Esophagus squamous epithelium (tissue), 5 donors: ENCODE measurements around the gene IGFBP5. TPM values are rescaled to one million over a fixed set of nuclear protein-coding genes. Genes with fewer than 3 reads are reported as not detected.

ENCODE experiments used
- DNase-seq: peaks from one replicate; lab custom pipeline; 2025; lab: John Stamatoyannopoulos, UW
- H3K27ac ChIP-seq, 4 donors: fragments of 200-600 bp; sonication (generic); one replicate each; pipeline ENCODE4 v1.5.1; 2016 to 2019; ENCODE audit warnings: mild to moderate bottlenecking in 1 of 4
- H3K27me3 ChIP-seq, 4 donors: fragments of 200-600 bp; sonication (generic); 1 replicate in 3 of 4; 2 replicates in 1 of 4; pipeline versions ENCODE4 v1.5.1 to v1.6.0; 2017 to 2021; ENCODE audit warnings: antibody characterized with exemption in 1 of 4
- H3K36me3 ChIP-seq, 3 donors: fragments of 200-600 bp; sonication (generic); one replicate each; pipeline ENCODE4 v1.5.1; 2016 to 2019
- H3K4me1 ChIP-seq, 3 donors: fragments of 200-600 bp; sonication (generic); one replicate each; pipeline ENCODE4 v1.5.1; 2017 to 2019
- H3K4me3 ChIP-seq, 4 donors: fragments of 200-600 bp; sonication (generic); 1 replicate in 3 of 4; 2 replicates in 1 of 4; pipeline ENCODE4 v1.5.1; 2016 to 2019; ENCODE audit warnings: mild to moderate bottlenecking in 2 of 4, moderate library complexity in 1 of 4
- H3K9me3 ChIP-seq, 3 donors: fragments of 200-600 bp; sonication (generic); one replicate each; pipeline ENCODE4 v1.5.1; 2016 to 2019
- CTCF ChIP-seq, 6 experiments: fragments of 450-650 bp in 4 of 6; fragments of 200-600 bp in 2 of 6; sonication (generic) in 2 of 6; IDR thresholded peaks; one replicate each; pipeline ENCODE4 v1.5.1; 2016 to 2019; ENCODE audit warnings: antibody characterized with exemption in 6 of 6, mild to moderate bottlenecking in 4 of 6, moderate library complexity in 4 of 6
- POLR2A ChIP-seq, 4 donors: fragments of 450-650 bp; IDR thresholded peaks; one replicate each; pipeline ENCODE4 v1.6.1; 2017; ENCODE audit warnings: antibody characterized with exemption in 4 of 4, mild to moderate bottlenecking in 4 of 4, moderate library complexity in 3 of 4
- WGBS, 2 donors: methylation state at CpG; one replicate each; pipeline ENCODE4 v1.1.5; 2018; 5-methylcytosine and 5-hydroxymethylcytosine counted together
- intact Hi-C: fragments of 100-400 bp; cut with DNase I; formaldehyde crosslinking; loops from one replicate; pipeline ENCODE4 v1.15.0; 2022
- total RNA-seq, 4 donors: library from RNA; depleted of rRNA; stranded (reverse); fragments of >200 nt; gene quantifications; one replicate each; pipeline ENCODE4 v1.1.0, GENCODE V29; 2016
- donor health status: DM: yes; HTN: yes; CAD: no.

Gene IGFBP5
- total RNA-seq, 4 donors from 2014 or later, result 26.9 to 899 (median 95.4) TPM

GRCh38 chr2:216685327-216685875 is 9.9 kb downstream of the IGFBP5 start:
- H3K9me3 ChIP-seq, result no peaks in the 10 kb centered on the region
- TF ChIP-seq POLR2A (IDR thresholded peaks at IDR 0.05) (no peak), CTCF (IDR thresholded peaks at IDR 0.05) (no peak)
- H3K4me1 ChIP-seq, result peaks cover 51 to 100% (median 58%) of the 10 kb centered on the region in 3 donors
- H3K27ac ChIP-seq, result peak overlapping the region in 3 of 4 donors; percentile 60 to 89 (median 66)
- H3K27me3 ChIP-seq, result peaks cover 0 to 20% (median 0%) of the 10 kb centered on the region in 4 donors
- WGBS, 2 donors, result 76 to 77% methylated on average over 5 of the region's 5 CpGs
- no peak for DNase-seq
- H3K36me3 ChIP-seq, result peaks cover 0 to 21% (median 0%) of the 10 kb centered on the region in 3 donors
- intact Hi-C loops, result no loop called here
- H3K4me3 ChIP-seq, result no peak overlapping the region

- peaks cover 0 to 30% (median under 1%) of the 10 kb centered on the region in 3 donors for H3K36me3 ChIP-seq
- peaks cover 0 to 13% (median 0%) of the 10 kb centered on the region in 4 donors for H3K27me3 ChIP-seq
- no peak for TF ChIP-seq POLR2A (IDR thresholded peaks at IDR 0.05)
- TF ChIP-seq CTCF (IDR thresholded peaks at IDR 0.05), result no peak
- H3K4me3 ChIP-seq, result no peak overlapping the region
- intact Hi-C loops, result no loop called here
- peak; percentile 18 for DNase-seq
- H3K4me1 ChIP-seq, result peaks cover 39 to 91% (median 47%) of the 10 kb centered on the region in 3 donors
- no peaks in the 10 kb centered on the region for H3K9me3 ChIP-seq
- 20 to 24% methylated on average over 3 of the region's 3 CpGs for WGBS, 2 donors
- H3K27ac ChIP-seq, result peak overlapping the region; percentile 49 to 89 (median 80)
Measured at GRCh38 chr2:216683846-216684245, 11.5 kb downstream of the IGFBP5 start.

- no peak for TF ChIP-seq CTCF (IDR thresholded peaks at IDR 0.05)
- no peak for TF ChIP-seq POLR2A (IDR thresholded peaks at IDR 0.05)
- H3K4me3 ChIP-seq, result no peak overlapping the region
- H3K27ac ChIP-seq, result peak overlapping the region in 3 of 4 donors; percentile 76 to 89 (median 77)
- H3K4me1 ChIP-seq, result peaks cover 29 to 69% (median 41%) of the 10 kb centered on the region in 3 donors
- DNase-seq, result no peak
- H3K36me3 ChIP-seq, result peaks cover 8 to 44% (median 13%) of the 10 kb centered on the region in 3 donors
- no peaks in the 10 kb centered on the region for H3K9me3 ChIP-seq
- H3K27me3 ChIP-seq, result peaks cover 0 to 7% (median 0%) of the 10 kb centered on the region in 4 donors
- intact Hi-C loops, result no loop called here
- WGBS, 2 donors, result 34 to 44% methylated on average over 2 of the region's 2 CpGs
Measured at GRCh38 chr2:216681683-216682082, 13.7 kb downstream of the IGFBP5 start.

- no peak overlapping the region for H3K4me3 ChIP-seq
- 81 to 87% methylated on average over 10 of the region's 10 CpGs for WGBS, 2 donors
- H3K27ac ChIP-seq, result peak overlapping the region in 3 of 4 donors; percentile 76 to 89 (median 77)
- peaks cover 29 to 63% (median 41%) of the 10 kb centered on the region in 3 donors for H3K4me1 ChIP-seq
- intact Hi-C loops, result no loop called here
- DNase-seq, result no peak
- H3K9me3 ChIP-seq, result no peaks in the 10 kb centered on the region
- H3K36me3 ChIP-seq, result peaks cover 8 to 44% (median 13%) of the 10 kb centered on the region in 3 donors
- TF ChIP-seq CTCF (IDR thresholded peaks at IDR 0.05), result no peak
- TF ChIP-seq POLR2A (IDR thresholded peaks at IDR 0.05), result no peak
- peaks cover 0 to under 1% (median 0%) of the 10 kb centered on the region in 4 donors for H3K27me3 ChIP-seq
Measured at GRCh38 chr2:216680951-216681629, 14.3 kb downstream of the IGFBP5 start.

GRCh38 chr2:216679658-216680024 is 15.7 kb downstream of the IGFBP5 start:
- Histone ChIP-seq H3K4me1 (peaks cover 26 to 49% (median 33%) of the 10 kb centered on the region in 3 donors), H3K4me3 (no peak overlapping the region), H3K36me3 (peaks cover 8 to 56% (median 13%) of the 10 kb centered on the region in 3 donors), H3K27me3 (no peaks in the 10 kb centered on the region), H3K27ac (peak overlapping the region; percentile 7 to 89 (median 76)), H3K9me3 (no peaks in the 10 kb centered on the region)
- intact Hi-C loops, result no loop called here
- 74 to 80% methylated on average over 14 of the region's 14 CpGs for WGBS, 2 donors
- no peak for TF ChIP-seq POLR2A (IDR thresholded peaks at IDR 0.05)
- TF ChIP-seq CTCF (IDR thresholded peaks at IDR 0.05), result no peak
- no peak for DNase-seq
